Endothelial cell of umbilical vein (primary cell): Measurements from ENCODE around the gene LGR6.
"Not testable (repeated sequence)": the region's sequence is repeated elsewhere in the genome, so short reads cannot be mapped to it uniquely, and the experiment has no call there.

Source experiments
- POLR2AphosphoS5 ChIP-seq: IDR thresholded peaks from 2 replicates; pipeline ENCODE4 v1.6.1; 2012; ENCODE audit warnings: low read depth, mild to moderate bottlenecking, control low read depth, low read length, moderate library complexity; ENCODE audit not compliant: insufficient read depth
- TF ChIP-seq, protein P1 (sequence below), 2 donors: IDR thresholded peaks; 1 replicate in 1 of 2; 2 replicates in 1 of 2; pipeline ENCODE4 v1.5.1; 2011; ENCODE audit warnings: low read length in 2 of 2, mild to moderate bottlenecking in 2 of 2, moderate library complexity in 2 of 2, control low read depth in 1 of 2, inconsistent platforms in 1 of 2, low read depth in 1 of 2; ENCODE audit not compliant: insufficient read depth in 1 of 2; ENCODE audit errors: extremely low read depth in 1 of 2

GRCh38 chr1:202167054-202167453 is 26.5 kb upstream of the LGR6 start:
- TF ChIP-seq, protein P1, sequence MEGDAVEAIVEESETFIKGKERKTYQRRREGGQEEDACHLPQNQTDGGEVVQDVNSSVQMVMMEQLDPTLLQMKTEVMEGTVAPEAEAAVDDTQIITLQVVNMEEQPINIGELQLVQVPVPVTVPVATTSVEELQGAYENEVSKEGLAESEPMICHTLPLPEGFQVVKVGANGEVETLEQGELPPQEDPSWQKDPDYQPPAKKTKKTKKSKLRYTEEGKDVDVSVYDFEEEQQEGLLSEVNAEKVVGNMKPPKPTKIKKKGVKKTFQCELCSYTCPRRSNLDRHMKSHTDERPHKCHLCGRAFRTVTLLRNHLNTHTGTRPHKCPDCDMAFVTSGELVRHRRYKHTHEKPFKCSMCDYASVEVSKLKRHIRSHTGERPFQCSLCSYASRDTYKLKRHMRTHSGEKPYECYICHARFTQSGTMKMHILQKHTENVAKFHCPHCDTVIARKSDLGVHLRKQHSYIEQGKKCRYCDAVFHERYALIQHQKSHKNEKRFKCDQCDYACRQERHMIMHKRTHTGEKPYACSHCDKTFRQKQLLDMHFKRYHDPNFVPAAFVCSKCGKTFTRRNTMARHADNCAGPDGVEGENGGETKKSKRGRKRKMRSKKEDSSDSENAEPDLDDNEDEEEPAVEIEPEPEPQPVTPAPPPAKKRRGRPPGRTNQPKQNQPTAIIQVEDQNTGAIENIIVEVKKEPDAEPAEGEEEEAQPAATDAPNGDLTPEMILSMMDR (IDR thresholded peaks at IDR 0.05; ENCODE audit: extremely low read depth in 1 of 2, insufficient read depth in 1 of 2, low read depth in 1 of 2, low read length in 2 of 2) = not testable (repeated sequence)
- not testable (repeated sequence) for TF ChIP-seq POLR2AphosphoS5
